Left renal pelvis (tissue), 4 donors: ENCODE data around the gene TSPAN11. TPM values are rescaled to one million over a fixed set of nuclear protein-coding genes. Genes with fewer than 3 reads are reported as not detected.
A peak's percentile ranks its signal among the peaks of the same experiment; 100 is the strongest.
"Not testable (repeated sequence)": the region's sequence is repeated elsewhere in the genome, so short reads cannot be mapped to it uniquely, and the experiment has no call there.

Experiments
- DNase-seq, 4 donors: peaks; one replicate each; pipeline ENCODE4 v3.0.0-alpha.2; 2013; ENCODE audit warnings: low read depth in 4 of 4, low spot score in 3 of 4
- polyA plus RNA-seq, 4 donors: library from polyadenylated mRNA; unstranded; fragments of 120-200 nt; gene quantifications; one replicate each; pipeline ENCODE4 v1.2.1, GENCODE V29; 2013; ENCODE audit not compliant: insufficient read length in 4 of 4

The TSPAN11 gene
- polyA plus RNA-seq = 1 to 10 TPM; 2.8 to 6.1 (median 4.8) TPM

- peak in 2 of 4 donors; percentile 43 to 48 for DNase-seq
Measured at GRCh38 chr12:30926243-30927221, at the start of gene TSPAN11. Gene TSPAN11, plus strand, starts transcription at chr12:30926748. Its CDS starts 27,244 bp downstream, at chr12:30953992.

GRCh38 chr12:30877105-30877875 is 49.3 kb upstream of the TSPAN11 start:
- no peak for DNase-seq

- DNase-seq = no peak
Measured at GRCh38 chr12:30878024-30878423, 48.5 kb upstream of the TSPAN11 start.

GRCh38 chr12:30880061-30880460 is 46.5 kb upstream of the TSPAN11 start:
- peak in 1 of 4 donors; percentile 16 for DNase-seq

- DNase-seq = no peak
Measured at GRCh38 chr12:30880813-30881212, 45.7 kb upstream of the TSPAN11 start.

- DNase-seq = no peak
Measured at GRCh38 chr12:30882706-30883105, 43.8 kb upstream of the TSPAN11 start.

- DNase-seq = no peak
Measured at GRCh38 chr12:30884799-30885198, 41.7 kb upstream of the TSPAN11 start.

GRCh38 chr12:30885321-30885720 is 41.2 kb upstream of the TSPAN11 start:
- DNase-seq = no peak

- no peak for DNase-seq
Measured at GRCh38 chr12:30887226-30887625, 39.3 kb upstream of the TSPAN11 start.

- DNase-seq = no peak
Measured at GRCh38 chr12:30888241-30888640, 38.3 kb upstream of the TSPAN11 start.

- not testable (repeated sequence) for DNase-seq
Measured at GRCh38 chr12:30894531-30894930, 32.0 kb upstream of the TSPAN11 start.

- no peak for DNase-seq
Measured at GRCh38 chr12:30896461-30896860, 30.1 kb upstream of the TSPAN11 start.

GRCh38 chr12:30898846-30899245 is 27.7 kb upstream of the TSPAN11 start:
- no peak for DNase-seq

GRCh38 chr12:30900351-30900750 is 26.2 kb upstream of the TSPAN11 start:
- no peak for DNase-seq

GRCh38 chr12:30902001-30902400 is 24.5 kb upstream of the TSPAN11 start:
- no peak for DNase-seq

- DNase-seq = no peak
Measured at GRCh38 chr12:30902596-30902995, 24.0 kb upstream of the TSPAN11 start.

- DNase-seq = no peak
Measured at GRCh38 chr12:30905463-30906009, 21.0 kb upstream of the TSPAN11 start.

- no peak for DNase-seq
Measured at GRCh38 chr12:30908076-30908721, 18.3 kb upstream of the TSPAN11 start.

GRCh38 chr12:30908722-30909348 is 17.7 kb upstream of the TSPAN11 start:
- DNase-seq = no peak
